Neural cell (in vitro differentiated cells): ENCODE data around the gene PABPC1L. TPM values are rescaled to one million over a fixed set of nuclear protein-coding genes. Genes with fewer than 3 reads are reported as not detected.
"Not testable (repeated sequence)": the region's sequence is repeated elsewhere in the genome, so short reads cannot be mapped to it uniquely, and the experiment has no call there.

Experiments
- H2AFZ ChIP-seq: fragments of 200-600, 300-800 bp; sonication (generic), shearing (Covaris generic); 2 replicates; pipeline ENCODE4 v1.6.0; 2014; ENCODE audit warnings: low read depth, mild to moderate bottlenecking, antibody characterized with exemption, low read length, moderate library complexity
- H3F3A ChIP-seq: fragments of 200-600 bp; shearing (Covaris generic); 2 replicates; pipeline ENCODE4 v1.6.1; 2016; ENCODE audit warnings: mild to moderate bottlenecking, moderate library complexity, mixed read lengths, antibody characterized with exemption, low read length; ENCODE audit not compliant: insufficient read depth, poor library complexity, severe bottlenecking
- H3K27ac ChIP-seq: fragments of 200-600, 300-800 bp; sonication (generic), shearing (Covaris generic); 2 replicates; pipeline ENCODE4 v1.5.1; 2014; ENCODE audit warnings: mild to moderate bottlenecking, low read length, moderate library complexity
- H3K27me3 ChIP-seq: fragments of 300-800, 200-600 bp; sonication (generic), shearing (Covaris generic); 2 replicates; pipeline ENCODE4 v1.6.0; 2014; ENCODE audit warnings: mild to moderate bottlenecking, low read depth, low read length, moderate library complexity; ENCODE audit not compliant: insufficient read depth
- H3K36me3 ChIP-seq: fragments of 300-800, 200-600 bp; sonication (generic), shearing (Covaris generic); 2 replicates; pipeline ENCODE4 v1.5.1; 2014; ENCODE audit warnings: mild to moderate bottlenecking, antibody characterized with exemption, low read length, moderate library complexity; ENCODE audit not compliant: insufficient read depth
- H3K4me2 ChIP-seq: fragments of 300-800, 200-600 bp; sonication (generic), shearing (Covaris generic); 2 replicates; pipeline ENCODE4 v1.6.0; 2014; ENCODE audit warnings: mild to moderate bottlenecking, low read length
- H3K4me3 ChIP-seq: fragments of 300-800, 200-600 bp; sonication (generic), shearing (Covaris generic); 2 replicates; pipeline ENCODE4 v1.5.1; 2014; ENCODE audit warnings: mild to moderate bottlenecking, low read length, moderate library complexity
- H3K79me2 ChIP-seq: fragments of 200-600 bp; shearing (Covaris generic); replicated peaks from 2 replicates; pipeline ENCODE4 v1.6.0; 2014; ENCODE audit warnings: mild to moderate bottlenecking, low read length, moderate library complexity; ENCODE audit not compliant: insufficient read depth
- H3K9ac ChIP-seq: fragments of 300-800, 200-600 bp; sonication (generic), shearing (Covaris generic); 2 replicates; pipeline ENCODE4 v1.6.1; 2016; ENCODE audit warnings: mild to moderate bottlenecking, low read length, mixed read lengths
- H3K9me2 ChIP-seq: fragments of 200-600 bp; shearing (Covaris generic); 2 replicates; pipeline ENCODE4 v1.6.1; 2016; ENCODE audit warnings: mild to moderate bottlenecking, low read length, mixed read lengths; ENCODE audit not compliant: insufficient read depth
- H3K9me3 ChIP-seq: fragments of 200-600, 300-800 bp; sonication (generic), shearing (Covaris generic); 2 replicates; pipeline ENCODE4 v1.6.1; 2016; ENCODE audit warnings: mild to moderate bottlenecking, mixed run types, low read length, moderate library complexity, mixed read lengths
- H4K20me1 ChIP-seq: fragments of 200-600 bp; shearing (Covaris generic); 2 replicates; pipeline ENCODE4 v1.6.1; 2016; ENCODE audit warnings: mild to moderate bottlenecking, mixed run types; ENCODE audit not compliant: insufficient read depth
- EP300 ChIP-seq: fragments of 450-650 bp; conservative IDR thresholded peaks from 2 replicates; pipeline ENCODE4 v1.6.1; 2014; ENCODE audit warnings: antibody characterized with exemption, mild to moderate bottlenecking, moderate library complexity; ENCODE audit not compliant: poor library complexity, severe bottlenecking
- EZH2 ChIP-seq: fragments of 200-600, 300-800 bp; shearing (Covaris generic), sonication (generic); IDR thresholded peaks from 2 replicates; pipeline ENCODE4 v1.6.1; 2014; ENCODE audit warnings: antibody characterized with exemption, low read length, borderline replicate concordance, mild to moderate bottlenecking; ENCODE audit not compliant: insufficient read depth, poor library complexity, severe bottlenecking
- MXI1 ChIP-seq: fragments of 450-650 bp; conservative IDR thresholded peaks from 2 replicates; pipeline ENCODE4 v1.6.1; 2014; ENCODE audit warnings: antibody characterized with exemption, mild to moderate bottlenecking; ENCODE audit not compliant: poor library complexity, severe bottlenecking
- POLR2AphosphoS5 ChIP-seq: IDR thresholded peaks from 2 replicates; pipeline ENCODE4 v1.6.1; 2012
- RAD21 ChIP-seq: fragments of 450-650 bp; conservative IDR thresholded peaks from 2 replicates; pipeline ENCODE4 v1.6.1; 2014; ENCODE audit warnings: antibody characterized with exemption, mild to moderate bottlenecking, moderate library complexity
- SMC3 ChIP-seq: fragments of 450-650 bp; conservative IDR thresholded peaks from 2 replicates; pipeline ENCODE4 v1.6.1; 2014; ENCODE audit warnings: antibody characterized with exemption, mild to moderate bottlenecking, moderate library complexity; ENCODE audit not compliant: poor library complexity
- TAF1 ChIP-seq: IDR thresholded peaks from 2 replicates; pipeline ENCODE4 v1.6.1; 2012; ENCODE audit warnings: low read depth
- polyA plus RNA-seq: library from polyadenylated mRNA; depleted of rRNA; stranded (reverse); fragments of >200 nt; gene quantifications from 2 replicates; pipeline ENCODE4 v1.2.3, GENCODE V29; 2014
- TF ChIP-seq, protein P1 (sequence below): fragments of 450-650 bp; IDR thresholded peaks from 2 replicates; pipeline ENCODE4 v1.5.1; 2014; ENCODE audit warnings: antibody characterized with exemption, mild to moderate bottlenecking, moderate library complexity; ENCODE audit not compliant: poor library complexity, severe bottlenecking
- TF ChIP-seq, protein P2 (sequence below): IDR thresholded peaks from 2 replicates; pipeline ENCODE4 v1.6.1; 2012; ENCODE audit warnings: borderline replicate concordance

Gene PABPC1L
- polyA plus RNA-seq, 1 donor from 2014 or later, result 3.6 TPM

DNA sequence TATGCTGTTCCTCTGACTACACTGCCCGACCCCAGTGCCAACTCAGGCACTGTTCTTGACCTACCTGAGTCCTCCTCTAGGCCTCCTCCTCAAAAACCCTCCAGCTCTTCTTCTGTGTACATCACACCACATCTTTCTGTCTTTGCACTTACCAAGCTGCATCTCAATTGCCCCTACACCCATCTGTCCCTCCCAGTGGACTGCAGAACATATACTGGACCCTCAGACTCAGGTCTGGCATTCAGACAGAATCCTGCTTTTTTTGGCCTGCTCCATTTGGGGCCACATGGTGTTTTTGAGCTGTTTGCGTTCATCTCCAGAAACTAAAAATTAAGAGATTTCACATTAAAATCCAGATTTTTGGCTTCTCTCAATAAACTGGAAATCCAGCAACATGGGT lies 47.6 kb upstream of the PABPC1L start:
- TF ChIP-seq, protein P1, sequence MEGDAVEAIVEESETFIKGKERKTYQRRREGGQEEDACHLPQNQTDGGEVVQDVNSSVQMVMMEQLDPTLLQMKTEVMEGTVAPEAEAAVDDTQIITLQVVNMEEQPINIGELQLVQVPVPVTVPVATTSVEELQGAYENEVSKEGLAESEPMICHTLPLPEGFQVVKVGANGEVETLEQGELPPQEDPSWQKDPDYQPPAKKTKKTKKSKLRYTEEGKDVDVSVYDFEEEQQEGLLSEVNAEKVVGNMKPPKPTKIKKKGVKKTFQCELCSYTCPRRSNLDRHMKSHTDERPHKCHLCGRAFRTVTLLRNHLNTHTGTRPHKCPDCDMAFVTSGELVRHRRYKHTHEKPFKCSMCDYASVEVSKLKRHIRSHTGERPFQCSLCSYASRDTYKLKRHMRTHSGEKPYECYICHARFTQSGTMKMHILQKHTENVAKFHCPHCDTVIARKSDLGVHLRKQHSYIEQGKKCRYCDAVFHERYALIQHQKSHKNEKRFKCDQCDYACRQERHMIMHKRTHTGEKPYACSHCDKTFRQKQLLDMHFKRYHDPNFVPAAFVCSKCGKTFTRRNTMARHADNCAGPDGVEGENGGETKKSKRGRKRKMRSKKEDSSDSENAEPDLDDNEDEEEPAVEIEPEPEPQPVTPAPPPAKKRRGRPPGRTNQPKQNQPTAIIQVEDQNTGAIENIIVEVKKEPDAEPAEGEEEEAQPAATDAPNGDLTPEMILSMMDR, result no peak
- TF ChIP-seq EP300 (no peak), POLR2AphosphoS5 (no peak), SMC3 (no peak), EZH2 (no peak), MXI1 (no peak), TAF1 (no peak), RAD21 (no peak)
- TF ChIP-seq, protein P2, sequence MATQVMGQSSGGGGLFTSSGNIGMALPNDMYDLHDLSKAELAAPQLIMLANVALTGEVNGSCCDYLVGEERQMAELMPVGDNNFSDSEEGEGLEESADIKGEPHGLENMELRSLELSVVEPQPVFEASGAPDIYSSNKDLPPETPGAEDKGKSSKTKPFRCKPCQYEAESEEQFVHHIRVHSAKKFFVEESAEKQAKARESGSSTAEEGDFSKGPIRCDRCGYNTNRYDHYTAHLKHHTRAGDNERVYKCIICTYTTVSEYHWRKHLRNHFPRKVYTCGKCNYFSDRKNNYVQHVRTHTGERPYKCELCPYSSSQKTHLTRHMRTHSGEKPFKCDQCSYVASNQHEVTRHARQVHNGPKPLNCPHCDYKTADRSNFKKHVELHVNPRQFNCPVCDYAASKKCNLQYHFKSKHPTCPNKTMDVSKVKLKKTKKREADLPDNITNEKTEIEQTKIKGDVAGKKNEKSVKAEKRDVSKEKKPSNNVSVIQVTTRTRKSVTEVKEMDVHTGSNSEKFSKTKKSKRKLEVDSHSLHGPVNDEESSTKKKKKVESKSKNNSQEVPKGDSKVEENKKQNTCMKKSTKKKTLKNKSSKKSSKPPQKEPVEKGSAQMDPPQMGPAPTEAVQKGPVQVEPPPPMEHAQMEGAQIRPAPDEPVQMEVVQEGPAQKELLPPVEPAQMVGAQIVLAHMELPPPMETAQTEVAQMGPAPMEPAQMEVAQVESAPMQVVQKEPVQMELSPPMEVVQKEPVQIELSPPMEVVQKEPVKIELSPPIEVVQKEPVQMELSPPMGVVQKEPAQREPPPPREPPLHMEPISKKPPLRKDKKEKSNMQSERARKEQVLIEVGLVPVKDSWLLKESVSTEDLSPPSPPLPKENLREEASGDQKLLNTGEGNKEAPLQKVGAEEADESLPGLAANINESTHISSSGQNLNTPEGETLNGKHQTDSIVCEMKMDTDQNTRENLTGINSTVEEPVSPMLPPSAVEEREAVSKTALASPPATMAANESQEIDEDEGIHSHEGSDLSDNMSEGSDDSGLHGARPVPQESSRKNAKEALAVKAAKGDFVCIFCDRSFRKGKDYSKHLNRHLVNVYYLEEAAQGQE, result no peak
- H3K27me3 ChIP-seq, result no peaks in the 10 kb centered on the region
- no peak overlapping the region for H3K4me2 ChIP-seq
- no peaks in the 10 kb centered on the region for H3K9me3 ChIP-seq
- H3K9me2 ChIP-seq, result no peaks in the 10 kb centered on the region
- H4K20me1 ChIP-seq, result no peaks in the 10 kb centered on the region
- H3K79me2 ChIP-seq, result no peaks in the 10 kb centered on the region
- H3K27ac ChIP-seq, result no peak overlapping the region
- H3K36me3 ChIP-seq, result no peaks in the 10 kb centered on the region
- H2AFZ ChIP-seq, result no peak overlapping the region
- no peaks in the 10 kb centered on the region for H3F3A ChIP-seq
- H3K9ac ChIP-seq, result no peak overlapping the region
- H3K4me3 ChIP-seq, result no peak overlapping the region

DNA sequence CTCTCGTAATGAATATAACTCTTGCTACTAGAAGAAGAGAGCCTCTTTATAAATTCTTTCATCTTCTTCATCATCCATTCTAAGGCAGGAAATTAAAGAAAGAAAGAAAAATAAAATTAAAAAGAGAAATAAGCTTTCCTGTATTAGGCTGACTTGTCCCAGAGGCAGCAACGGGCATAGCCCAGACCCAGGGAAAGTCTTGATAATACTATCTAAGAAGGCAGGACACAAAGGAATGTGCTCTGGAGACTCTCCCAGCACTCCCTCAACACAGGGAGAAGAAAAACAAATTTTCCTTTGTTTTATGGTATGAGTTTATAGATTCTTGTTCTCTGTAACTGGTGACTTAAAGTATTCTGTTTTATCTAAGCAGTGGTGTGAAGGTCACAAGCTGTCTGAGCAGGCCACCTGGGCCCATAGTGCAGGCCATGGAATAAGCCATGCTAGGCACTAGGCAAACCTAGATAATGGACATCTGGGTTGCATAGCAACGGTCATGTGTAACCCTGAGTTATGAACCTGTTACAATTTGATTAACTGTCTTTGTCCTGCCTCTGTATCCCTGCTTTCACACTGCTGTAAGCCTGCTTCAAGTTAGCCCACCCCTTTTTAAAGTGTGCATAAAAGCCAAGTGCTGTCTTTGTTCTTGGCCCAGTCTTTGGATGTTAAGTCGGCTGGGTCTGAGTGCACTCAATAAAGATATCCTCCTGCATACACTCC lies 46.3 kb upstream of the PABPC1L start:
- not testable (repeated sequence) for H3K9ac ChIP-seq, H3K79me2 ChIP-seq

DNA sequence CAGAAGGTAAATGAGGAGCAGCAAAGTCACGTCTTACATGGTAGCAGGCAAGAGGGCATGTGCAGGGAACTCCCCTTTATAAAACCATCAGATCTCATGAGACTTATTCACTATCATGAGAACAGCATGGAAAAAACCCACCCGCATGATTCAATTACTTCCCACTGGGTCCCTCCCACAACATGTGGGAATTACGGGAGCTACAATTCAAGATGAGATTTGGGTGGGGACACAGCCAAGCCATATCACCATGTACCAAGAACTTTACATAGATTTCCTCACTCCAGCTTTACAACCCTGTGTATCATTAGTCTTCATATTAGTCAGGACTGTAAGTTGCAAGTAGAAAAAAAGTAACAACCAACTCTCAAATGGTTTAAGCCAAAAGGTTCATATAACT lies 45.4 kb upstream of the PABPC1L start:
- not testable (repeated sequence) for H4K20me1 ChIP-seq, H3K27me3 ChIP-seq, H3K79me2 ChIP-seq, H3K9me2 ChIP-seq, H2AFZ ChIP-seq, H3K27ac ChIP-seq, H3F3A ChIP-seq, H3K4me2 ChIP-seq, H3K9me3 ChIP-seq, H3K4me3 ChIP-seq, H3K9ac ChIP-seq, H3K36me3 ChIP-seq

More for the DNA sequence above, 46.3 kb upstream of the PABPC1L start:
- H3K9me3 ChIP-seq, H4K20me1 ChIP-seq, H3K4me2 ChIP-seq, H3K27me3 ChIP-seq, H3K9me2 ChIP-seq, H2AFZ ChIP-seq, H3F3A ChIP-seq, H3K4me3 ChIP-seq, H3K27ac ChIP-seq, H3K36me3 ChIP-seq: not testable (repeated sequence)
